Neural cell (in vitro differentiated cells): ENCODE results near the gene EFCAB13. TPM values are rescaled to one million over a fixed set of nuclear protein-coding genes. Genes with fewer than 3 reads are reported as not detected.

ENCODE experiments used
- H2AFZ ChIP-seq: fragments of 200-600, 300-800 bp; sonication (generic), shearing (Covaris generic); 2 replicates; pipeline ENCODE4 v1.6.0; 2014; ENCODE audit warnings: low read depth, mild to moderate bottlenecking, antibody characterized with exemption, low read length, moderate library complexity
- H3F3A ChIP-seq: fragments of 200-600 bp; shearing (Covaris generic); 2 replicates; pipeline ENCODE4 v1.6.1; 2016; ENCODE audit warnings: mild to moderate bottlenecking, moderate library complexity, mixed read lengths, antibody characterized with exemption, low read length; ENCODE audit not compliant: insufficient read depth, poor library complexity, severe bottlenecking
- H3K27ac ChIP-seq: fragments of 200-600, 300-800 bp; sonication (generic), shearing (Covaris generic); 2 replicates; pipeline ENCODE4 v1.5.1; 2014; ENCODE audit warnings: mild to moderate bottlenecking, low read length, moderate library complexity
- H3K27me3 ChIP-seq: fragments of 300-800, 200-600 bp; sonication (generic), shearing (Covaris generic); 2 replicates; pipeline ENCODE4 v1.6.0; 2014; ENCODE audit warnings: mild to moderate bottlenecking, low read depth, low read length, moderate library complexity; ENCODE audit not compliant: insufficient read depth
- H3K36me3 ChIP-seq: fragments of 300-800, 200-600 bp; sonication (generic), shearing (Covaris generic); 2 replicates; pipeline ENCODE4 v1.5.1; 2014; ENCODE audit warnings: mild to moderate bottlenecking, antibody characterized with exemption, low read length, moderate library complexity; ENCODE audit not compliant: insufficient read depth
- H3K4me2 ChIP-seq: fragments of 300-800, 200-600 bp; sonication (generic), shearing (Covaris generic); 2 replicates; pipeline ENCODE4 v1.6.0; 2014; ENCODE audit warnings: mild to moderate bottlenecking, low read length
- H3K4me3 ChIP-seq: fragments of 300-800, 200-600 bp; sonication (generic), shearing (Covaris generic); 2 replicates; pipeline ENCODE4 v1.5.1; 2014; ENCODE audit warnings: mild to moderate bottlenecking, low read length, moderate library complexity
- H3K79me2 ChIP-seq: fragments of 200-600 bp; shearing (Covaris generic); replicated peaks from 2 replicates; pipeline ENCODE4 v1.6.0; 2014; ENCODE audit warnings: mild to moderate bottlenecking, low read length, moderate library complexity; ENCODE audit not compliant: insufficient read depth
- H3K9ac ChIP-seq: fragments of 300-800, 200-600 bp; sonication (generic), shearing (Covaris generic); 2 replicates; pipeline ENCODE4 v1.6.1; 2016; ENCODE audit warnings: mild to moderate bottlenecking, low read length, mixed read lengths
- H3K9me2 ChIP-seq: fragments of 200-600 bp; shearing (Covaris generic); 2 replicates; pipeline ENCODE4 v1.6.1; 2016; ENCODE audit warnings: mild to moderate bottlenecking, low read length, mixed read lengths; ENCODE audit not compliant: insufficient read depth
- H3K9me3 ChIP-seq: fragments of 200-600, 300-800 bp; sonication (generic), shearing (Covaris generic); 2 replicates; pipeline ENCODE4 v1.6.1; 2016; ENCODE audit warnings: mild to moderate bottlenecking, mixed run types, low read length, moderate library complexity, mixed read lengths
- H4K20me1 ChIP-seq: fragments of 200-600 bp; shearing (Covaris generic); 2 replicates; pipeline ENCODE4 v1.6.1; 2016; ENCODE audit warnings: mild to moderate bottlenecking, mixed run types; ENCODE audit not compliant: insufficient read depth
- CTCF ChIP-seq: fragments of 450-650 bp; IDR thresholded peaks from 2 replicates; pipeline ENCODE4 v1.5.1; 2014; ENCODE audit warnings: antibody characterized with exemption, mild to moderate bottlenecking, moderate library complexity; ENCODE audit not compliant: poor library complexity, severe bottlenecking
- EP300 ChIP-seq: fragments of 450-650 bp; conservative IDR thresholded peaks from 2 replicates; pipeline ENCODE4 v1.6.1; 2014; ENCODE audit warnings: antibody characterized with exemption, mild to moderate bottlenecking, moderate library complexity; ENCODE audit not compliant: poor library complexity, severe bottlenecking
- EZH2 ChIP-seq: fragments of 200-600, 300-800 bp; shearing (Covaris generic), sonication (generic); IDR thresholded peaks from 2 replicates; pipeline ENCODE4 v1.6.1; 2014; ENCODE audit warnings: antibody characterized with exemption, low read length, borderline replicate concordance, mild to moderate bottlenecking; ENCODE audit not compliant: insufficient read depth, poor library complexity, severe bottlenecking
- MXI1 ChIP-seq: fragments of 450-650 bp; conservative IDR thresholded peaks from 2 replicates; pipeline ENCODE4 v1.6.1; 2014; ENCODE audit warnings: antibody characterized with exemption, mild to moderate bottlenecking; ENCODE audit not compliant: poor library complexity, severe bottlenecking
- POLR2AphosphoS5 ChIP-seq: IDR thresholded peaks from 2 replicates; pipeline ENCODE4 v1.6.1; 2012
- RAD21 ChIP-seq: fragments of 450-650 bp; conservative IDR thresholded peaks from 2 replicates; pipeline ENCODE4 v1.6.1; 2014; ENCODE audit warnings: antibody characterized with exemption, mild to moderate bottlenecking, moderate library complexity
- REST ChIP-seq: IDR thresholded peaks from 2 replicates; pipeline ENCODE4 v1.6.1; 2012; ENCODE audit warnings: borderline replicate concordance
- SMC3 ChIP-seq: fragments of 450-650 bp; conservative IDR thresholded peaks from 2 replicates; pipeline ENCODE4 v1.6.1; 2014; ENCODE audit warnings: antibody characterized with exemption, mild to moderate bottlenecking, moderate library complexity; ENCODE audit not compliant: poor library complexity
- TAF1 ChIP-seq: IDR thresholded peaks from 2 replicates; pipeline ENCODE4 v1.6.1; 2012; ENCODE audit warnings: low read depth
- polyA plus RNA-seq: library from polyadenylated mRNA; depleted of rRNA; stranded (reverse); fragments of >200 nt; gene quantifications from 2 replicates; pipeline ENCODE4 v1.2.3, GENCODE V29; 2014

The EFCAB13 gene
- polyA plus RNA-seq, 1 donor from 2014 or later: 2.2 TPM

- no peaks in the 10 kb centered on the region for H3K36me3 ChIP-seq
- H3K9me2 ChIP-seq: no peaks in the 10 kb centered on the region
- TF ChIP-seq TAF1: no peak
- TF ChIP-seq EZH2: no peak
- TF ChIP-seq MXI1: no peak
- TF ChIP-seq SMC3: no peak
- TF ChIP-seq POLR2AphosphoS5: no peak
- no peak overlapping the region for H3K27ac ChIP-seq
- H2AFZ ChIP-seq: no peak overlapping the region
- H3F3A ChIP-seq: no peaks in the 10 kb centered on the region
- no peak overlapping the region for H3K4me3 ChIP-seq
- H3K9me3 ChIP-seq: no peaks in the 10 kb centered on the region
- no peaks in the 10 kb centered on the region for H3K27me3 ChIP-seq
- no peaks in the 10 kb centered on the region for H4K20me1 ChIP-seq
- H3K79me2 ChIP-seq: no peaks in the 10 kb centered on the region
- no peak overlapping the region for H3K4me2 ChIP-seq
- no peak overlapping the region for H3K9ac ChIP-seq
Measured at GRCh38 chr17:47280072-47280811, 43.5 kb upstream of the EFCAB13 start.

GRCh38 chr17:47281216-47281615 lies 42.5 kb upstream of the EFCAB13 start:
- H3K79me2 ChIP-seq: no peaks in the 10 kb centered on the region
- no peaks in the 10 kb centered on the region for H3K9me3 ChIP-seq
- no peaks in the 10 kb centered on the region for H3K36me3 ChIP-seq
- H3K4me3 ChIP-seq: no peak overlapping the region
- H3K9ac ChIP-seq: no peak overlapping the region
- no peaks in the 10 kb centered on the region for H3K27me3 ChIP-seq
- H3K9me2 ChIP-seq: no peaks in the 10 kb centered on the region
- H2AFZ ChIP-seq: no peak overlapping the region
- no peaks in the 10 kb centered on the region for H3F3A ChIP-seq
- no peaks in the 10 kb centered on the region for H4K20me1 ChIP-seq
- TF ChIP-seq CTCF: no peak
- no peak for TF ChIP-seq MXI1
- no peak for TF ChIP-seq EZH2
- TF ChIP-seq EP300: no peak
- TF ChIP-seq POLR2AphosphoS5: no peak
- TF ChIP-seq RAD21: no peak
- TF ChIP-seq TAF1: no peak
- no peak for TF ChIP-seq REST
- TF ChIP-seq SMC3: no peak
- no peak overlapping the region for H3K4me2 ChIP-seq
- H3K27ac ChIP-seq: no peak overlapping the region
